ENCODE results near the gene IGLON5.

- TF ChIP-seq CTCF (IDR thresholded peaks at IDR 0.05; ENCODE audit: low read depth, low read length) = no peak
- TF ChIP-seq EZH2phosphoT487 (IDR thresholded peaks at IDR 0.05; ENCODE audit: low read depth) = no peak
These were observed 12.2 kb downstream of the IGLON5 start for GRCh38 chr19:51323481-51324166.
